ENCODE measurements around the gene RBP7. TPM values are rescaled to one million over a fixed set of nuclear protein-coding genes. Genes with fewer than 3 reads are reported as not detected.

Gene RBP7
- polyA plus RNA-seq, 1 donor from 2014 or later = 0.56 TPM

DNA sequence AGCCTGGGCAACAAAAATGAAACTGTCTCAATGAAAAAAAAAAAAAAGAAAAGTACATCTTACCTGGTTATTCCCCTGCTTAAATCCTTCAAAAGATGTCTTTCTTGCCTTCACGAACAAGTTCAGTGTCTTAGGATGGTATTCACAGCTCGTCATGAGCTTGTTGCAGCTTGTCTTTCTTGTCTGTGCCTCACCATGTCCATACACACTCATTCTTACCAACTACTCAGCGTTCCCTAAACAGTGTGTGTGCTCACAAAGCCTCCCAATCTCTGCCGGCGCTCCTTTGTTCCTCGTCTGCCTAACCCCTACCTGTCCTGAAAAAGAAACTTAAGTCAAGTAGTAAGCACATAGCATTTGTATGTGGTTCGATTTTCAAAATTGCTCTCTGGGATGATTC, 66.8 kb downstream of the RBP7 start:
- H3F3A ChIP-seq (ENCODE audit: insufficient read depth, low read length, poor library complexity, severe bottlenecking) = no peaks in the 10 kb centered on the region
- H3K79me2 ChIP-seq (replicated peaks; ENCODE audit: insufficient read depth, low read length) = peaks cover 3% of the 10 kb centered on the region
- no peaks in the 10 kb centered on the region for H3K9me2 ChIP-seq (ENCODE audit: insufficient read depth, low read length)
- no peak for TF ChIP-seq MXI1 (conservative IDR thresholded peaks at IDR 0.05; ENCODE audit: poor library complexity, severe bottlenecking)
- no peak for TF ChIP-seq SMC3 (conservative IDR thresholded peaks at IDR 0.05; ENCODE audit: poor library complexity)
- TF ChIP-seq POLR2AphosphoS5 (IDR thresholded peaks at IDR 0.05) = no peak
- TF ChIP-seq EP300 (conservative IDR thresholded peaks at IDR 0.05; ENCODE audit: poor library complexity, severe bottlenecking) = no peak
- TF ChIP-seq REST (IDR thresholded peaks at IDR 0.05; ENCODE audit: borderline replicate concordance) = no peak
- TF ChIP-seq TAF1 (IDR thresholded peaks at IDR 0.05; ENCODE audit: low read depth) = no peak
- TF ChIP-seq CTCF (IDR thresholded peaks at IDR 0.05; ENCODE audit: poor library complexity, severe bottlenecking) = no peak
- TF ChIP-seq EZH2 (IDR thresholded peaks at IDR 0.05; ENCODE audit: borderline replicate concordance, insufficient read depth, low read length, poor library complexity, severe bottlenecking) = no peak
- no peak for TF ChIP-seq RAD21 (conservative IDR thresholded peaks at IDR 0.05)
- no peaks in the 10 kb centered on the region for H3K27me3 ChIP-seq (ENCODE audit: insufficient read depth, low read depth, low read length)
- no peak overlapping the region for H3K9ac ChIP-seq (ENCODE audit: low read length)
- no peak overlapping the region for H3K27ac ChIP-seq (ENCODE audit: low read length)
- no peak overlapping the region for H3K4me2 ChIP-seq (ENCODE audit: low read length)
- H4K20me1 ChIP-seq (ENCODE audit: insufficient read depth) = no peaks in the 10 kb centered on the region
- H3K36me3 ChIP-seq (ENCODE audit: insufficient read depth, low read length) = no peaks in the 10 kb centered on the region
- H2AFZ ChIP-seq (ENCODE audit: low read depth, low read length) = no peak overlapping the region
- H3K4me3 ChIP-seq (ENCODE audit: low read length) = no peak overlapping the region
- no peaks in the 10 kb centered on the region for H3K9me3 ChIP-seq (ENCODE audit: low read length)

GRCh38 chr1:10064416-10065343, 67.7 kb downstream of the RBP7 start:
- Histone ChIP-seq H3K4me2 (ENCODE audit: low read length) (no peak overlapping the region), H3K9ac (ENCODE audit: low read length) (no peak overlapping the region)
- TF ChIP-seq EP300 (conservative IDR thresholded peaks at IDR 0.05; ENCODE audit: poor library complexity, severe bottlenecking) (no peak), CTCF (IDR thresholded peaks at IDR 0.05; ENCODE audit: poor library complexity, severe bottlenecking) (no peak), REST (IDR thresholded peaks at IDR 0.05; ENCODE audit: borderline replicate concordance) (no peak), EZH2 (IDR thresholded peaks at IDR 0.05; ENCODE audit: borderline replicate concordance, insufficient read depth, low read length, poor library complexity, severe bottlenecking) (no peak), POLR2AphosphoS5 (IDR thresholded peaks at IDR 0.05) (no peak), TAF1 (IDR thresholded peaks at IDR 0.05; ENCODE audit: low read depth) (no peak)

More at GRCh38 chr1:10064416-10065343, 67.7 kb downstream of the RBP7 start:
- Histone ChIP-seq H2AFZ (ENCODE audit: low read depth, low read length) (no peak overlapping the region), H4K20me1 (ENCODE audit: insufficient read depth) (no peaks in the 10 kb centered on the region), H3F3A (ENCODE audit: insufficient read depth, low read length, poor library complexity, severe bottlenecking) (no peaks in the 10 kb centered on the region), H3K79me2 (replicated peaks; ENCODE audit: insufficient read depth, low read length) (peaks cover 3% of the 10 kb centered on the region), H3K9me2 (ENCODE audit: insufficient read depth, low read length) (no peaks in the 10 kb centered on the region), H3K36me3 (ENCODE audit: insufficient read depth, low read length) (no peaks in the 10 kb centered on the region), H3K27me3 (ENCODE audit: insufficient read depth, low read depth, low read length) (no peaks in the 10 kb centered on the region), H3K9me3 (ENCODE audit: low read length) (no peaks in the 10 kb centered on the region), H3K27ac (ENCODE audit: low read length) (no peak overlapping the region), H3K4me3 (ENCODE audit: low read length) (no peak overlapping the region)

All from neural cell (in vitro differentiated cells).